NCI-H2171 (cell line): ENCODE data around the gene FRRS1L.

Experiments
- DNase-seq: peaks from one replicate; lab custom pipeline; 2025; lab: John Stamatoyannopoulos, UW

Gene FRRS1L

DNA sequence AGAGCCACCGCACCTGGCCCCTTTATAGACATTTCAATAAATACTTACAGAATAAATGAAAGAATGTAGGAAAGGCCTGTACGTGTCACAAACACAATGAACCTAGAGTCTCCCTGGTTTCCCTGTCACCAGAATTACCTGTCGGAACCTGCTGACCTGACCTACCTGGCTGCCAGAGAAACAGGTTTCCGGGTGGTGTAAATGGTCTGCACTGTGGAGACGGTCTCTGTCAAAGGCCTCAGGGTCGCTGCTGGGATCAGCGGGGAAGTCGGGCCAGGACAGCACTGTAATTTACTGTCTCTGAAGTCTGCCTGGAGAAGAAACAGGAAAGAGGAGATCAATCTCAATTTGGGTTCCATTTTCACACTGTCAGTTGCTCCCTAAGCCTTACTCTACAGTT is 9.3 kb upstream of the FRRS1L start:
- DNase-seq, result no peak

GRCh38 chr9:109172935-109173334 is 5.9 kb upstream of the FRRS1L start:
- DNase-seq, result no peak

- no peak for DNase-seq
Observed at GRCh38 chr9:109171926-109172325, 4.9 kb upstream of the FRRS1L start.

DNA sequence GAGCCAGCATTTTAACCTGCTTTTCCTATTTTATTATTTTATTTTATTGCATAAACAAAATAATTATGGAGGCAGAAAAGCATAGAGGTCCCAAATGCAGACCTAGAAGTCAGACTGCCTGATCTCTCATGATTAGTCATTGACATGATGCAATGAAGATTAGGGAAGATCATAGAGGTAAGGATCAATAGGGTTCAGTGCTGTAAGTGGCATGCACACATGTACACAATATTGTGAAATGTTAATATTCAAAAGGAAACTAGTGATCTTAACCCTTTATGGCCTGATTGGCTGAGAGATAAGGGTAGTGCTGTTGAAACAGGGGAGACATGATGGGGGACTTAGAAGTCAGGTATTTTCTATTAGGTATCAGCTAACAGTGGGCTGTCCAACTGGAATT is 1.1 kb upstream of the FRRS1L start:
- no peak for DNase-seq

DNA sequence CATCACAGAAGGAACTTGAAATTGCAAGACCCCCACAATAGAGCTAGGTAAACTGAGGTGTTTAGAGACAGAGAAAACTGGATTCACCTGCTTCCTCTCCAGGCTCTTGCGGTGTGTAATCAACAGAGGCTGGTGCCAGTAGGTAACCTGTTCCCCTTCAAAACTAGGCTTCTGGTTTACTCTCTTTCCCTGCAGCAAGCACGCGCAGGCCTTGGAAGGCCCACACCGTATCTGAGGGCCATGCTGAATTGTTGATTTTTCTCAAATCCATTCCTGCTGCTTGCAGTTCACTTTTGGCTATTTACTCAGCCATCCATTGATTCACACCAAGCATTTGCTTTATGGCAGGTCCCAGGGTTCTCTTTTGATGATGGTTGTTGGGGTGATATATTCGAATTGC is 667 bp upstream of the FRRS1L start:
- no peak for DNase-seq

DNA sequence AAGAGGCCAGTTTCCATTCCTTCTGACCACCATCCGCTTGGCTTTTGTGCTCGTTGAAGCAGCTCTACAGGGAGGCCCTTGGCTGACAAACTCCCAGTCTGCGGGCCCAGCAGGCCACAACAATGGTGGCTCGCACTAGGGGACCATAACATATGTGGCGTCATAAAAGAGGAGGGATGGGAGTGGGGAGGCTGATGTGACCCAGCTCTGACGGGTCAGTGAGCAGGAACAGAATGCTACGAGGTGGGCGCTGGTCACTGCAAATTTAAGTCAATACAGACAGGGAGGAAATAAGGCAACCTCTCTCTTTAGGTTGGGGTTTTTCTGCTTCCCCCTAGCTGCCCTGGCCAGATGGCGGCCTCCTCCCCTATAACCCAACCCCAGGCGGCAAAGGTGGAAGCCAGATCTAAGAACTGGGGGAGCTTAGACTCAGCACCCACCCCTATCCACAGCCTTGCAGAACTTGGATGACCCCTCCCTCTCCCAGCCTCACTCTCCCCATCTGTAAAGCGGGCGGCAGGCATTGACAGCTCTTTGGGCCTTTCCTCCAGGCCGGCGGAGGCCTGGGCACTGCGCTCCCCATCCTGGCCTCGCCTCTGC is 778 bp downstream of the FRRS1L start:
- no peak for DNase-seq

DNA sequence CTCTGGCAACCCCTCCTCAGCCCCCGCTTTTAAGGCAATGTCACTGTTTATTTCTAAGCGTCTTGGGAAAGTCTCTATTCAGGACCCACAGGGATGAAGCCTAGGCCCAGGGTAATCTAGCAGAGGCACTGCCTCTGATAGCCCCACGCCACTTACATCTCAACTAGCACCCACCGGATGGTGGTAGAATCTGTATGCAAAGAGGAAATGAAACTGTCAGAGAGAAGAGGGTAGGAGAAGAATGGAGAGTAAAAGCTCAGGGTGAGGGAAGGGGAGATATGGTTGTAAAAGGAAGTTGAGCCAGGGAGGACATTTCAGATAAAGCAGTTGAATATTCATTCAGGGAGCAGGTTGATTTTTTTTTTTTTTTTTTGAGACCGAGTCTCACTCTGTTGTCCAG is 3.0 kb downstream of the FRRS1L start:
- DNase-seq, result no peak

GRCh38 chr9:109163194-109163593 is 3.9 kb downstream of the FRRS1L start:
- no peak for DNase-seq

DNA sequence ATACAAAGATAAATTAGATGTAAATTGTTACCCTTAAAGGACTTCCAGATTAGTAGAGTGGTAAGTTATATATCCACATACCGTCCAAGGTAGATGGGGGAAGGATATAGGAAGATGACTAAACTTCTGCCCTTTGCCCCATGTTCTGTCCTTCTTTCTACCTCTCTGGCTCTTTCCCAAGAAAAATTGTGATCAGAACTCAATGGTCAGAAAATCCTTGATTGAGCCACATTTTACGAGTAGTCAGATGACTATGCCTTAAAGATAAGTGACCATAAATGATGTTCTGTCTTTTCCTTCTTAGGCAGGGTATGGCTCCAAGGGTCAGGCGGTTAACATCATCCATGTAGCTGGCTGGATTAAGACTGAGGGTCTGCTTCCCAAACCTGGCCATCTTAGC is 4.4 kb downstream of the FRRS1L start:
- no peak for DNase-seq

GRCh38 chr9:109161471-109161870 is 5.6 kb downstream of the FRRS1L start:
- no peak for DNase-seq

DNA sequence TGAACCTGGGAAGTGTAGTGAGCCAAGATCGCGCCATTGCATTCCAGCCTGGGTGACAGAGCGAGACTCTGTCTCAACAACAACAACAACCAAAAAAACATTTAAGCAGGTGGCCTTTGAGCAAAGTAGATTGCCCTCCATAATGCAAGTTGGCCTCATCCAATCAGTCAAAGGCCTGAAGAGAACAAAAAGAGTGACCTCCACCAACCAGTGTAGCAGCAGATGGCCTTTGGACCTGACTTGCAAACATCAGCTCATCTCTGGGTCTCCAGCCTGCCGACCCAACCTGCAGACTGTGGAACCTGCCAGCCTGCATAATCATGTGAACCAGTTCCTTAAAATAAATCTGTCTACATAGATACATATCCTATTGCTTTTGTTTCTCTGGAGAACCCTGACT is 7.5 kb downstream of the FRRS1L start:
- DNase-seq, result no peak

- no peak for DNase-seq
Observed at GRCh38 chr9:109158651-109159050, 8.4 kb downstream of the FRRS1L start.

DNA sequence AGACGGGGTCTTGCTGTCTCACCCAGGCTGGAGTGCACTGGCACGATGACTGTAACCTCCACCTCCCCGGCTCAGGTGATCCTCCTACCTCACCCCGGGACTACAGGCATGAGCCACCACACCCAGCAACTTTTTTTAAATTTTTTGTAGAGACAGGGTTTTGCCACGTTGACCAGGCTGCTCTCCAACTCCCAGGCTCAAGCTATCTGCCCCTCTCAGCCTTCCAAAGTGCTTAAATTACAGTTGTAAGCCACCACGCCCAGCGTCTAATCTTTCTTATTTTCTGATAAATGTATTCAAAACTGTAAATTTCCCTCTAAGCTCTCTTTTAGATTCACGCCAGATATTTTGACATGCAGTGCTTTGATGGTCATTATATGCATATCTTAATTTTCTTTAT is 10.3 kb downstream of the FRRS1L start:
- no peak for DNase-seq

- no peak for DNase-seq
Observed at GRCh38 chr9:109150925-109151545, 16.0 kb downstream of the FRRS1L start.

GRCh38 chr9:109149722-109150121 is 17.3 kb downstream of the FRRS1L start:
- no peak for DNase-seq

- DNase-seq, result no peak
Observed at GRCh38 chr9:109149089-109149488, 18.0 kb downstream of the FRRS1L start.

- no peak for DNase-seq
Observed at GRCh38 chr9:109145051-109145450, 22.0 kb downstream of the FRRS1L start.

GRCh38 chr9:109143881-109144562 is 23.0 kb downstream of the FRRS1L start:
- DNase-seq, result no peak

DNA sequence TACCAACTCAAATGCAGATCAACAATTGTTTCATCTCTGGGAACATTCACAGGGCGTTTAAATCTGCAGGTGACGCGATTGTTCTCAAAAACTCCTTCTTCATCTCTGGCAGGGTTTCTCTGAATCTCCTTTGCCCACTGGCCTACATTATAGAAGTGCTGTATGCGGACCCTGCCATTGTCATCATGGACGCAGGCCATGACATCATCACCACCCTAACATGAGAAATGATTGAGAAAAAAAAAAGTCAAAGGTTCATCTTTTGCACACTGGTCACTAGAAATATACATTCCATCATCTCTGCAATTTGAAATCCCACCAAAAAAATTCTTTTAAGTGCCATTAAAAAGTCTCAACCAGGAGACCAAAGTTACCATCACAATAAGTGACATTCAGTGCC is 25.7 kb downstream of the FRRS1L start:
- DNase-seq, result no peak

GRCh38 chr9:109139851-109140250 is 27.2 kb downstream of the FRRS1L start:
- DNase-seq, result no peak

GRCh38 chr9:109138421-109138820 is 28.6 kb downstream of the FRRS1L start:
- no peak for DNase-seq

- DNase-seq, result no peak
Observed at GRCh38 chr9:109134167-109134578, 32.9 kb downstream of the FRRS1L start.

DNA sequence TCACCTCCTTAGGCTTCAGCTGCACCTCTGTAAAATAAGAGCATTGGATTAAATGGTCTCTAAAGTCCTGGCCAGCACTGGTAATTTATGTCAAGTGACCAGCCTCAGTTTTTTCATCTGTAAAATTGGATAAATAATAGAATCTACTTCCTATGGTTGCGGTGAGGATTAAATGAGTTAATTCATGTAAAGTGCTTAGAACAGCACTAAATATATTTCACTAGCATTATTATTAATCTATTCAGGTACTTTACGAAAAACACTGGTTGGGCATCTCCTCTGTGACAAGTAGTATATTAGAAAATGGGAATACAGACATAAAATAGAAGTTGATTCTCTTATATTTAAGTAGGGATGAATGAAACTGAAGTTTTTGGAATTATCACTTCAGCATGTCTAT is 33.5 kb downstream of the FRRS1L start:
- no peak for DNase-seq

DNA sequence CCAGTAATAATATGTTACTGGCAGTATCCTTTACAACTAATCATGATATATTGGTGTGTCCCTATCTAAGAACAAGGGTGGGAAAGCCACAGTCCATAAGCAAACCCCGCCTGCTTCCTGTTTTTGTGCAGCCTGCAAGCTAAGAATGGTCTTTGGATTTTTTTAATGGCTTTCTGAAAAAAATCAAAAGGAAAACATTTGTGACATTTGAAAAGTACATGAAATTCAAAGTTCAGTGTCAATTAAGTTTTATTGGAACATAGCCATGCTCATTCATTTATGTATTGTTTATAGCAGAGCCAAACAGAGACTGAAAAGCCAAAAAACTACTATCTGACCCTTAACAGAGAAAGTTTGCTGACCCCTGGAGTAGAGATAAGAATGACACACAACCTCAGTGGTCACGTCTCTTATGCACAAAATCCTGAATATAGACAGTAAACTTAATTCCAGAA is 34.5 kb downstream of the FRRS1L start:
- no peak for DNase-seq
